ENCODE measurements around the gene UPP2. TPM values are rescaled to one million over a fixed set of nuclear protein-coding genes. Genes with fewer than 3 reads are reported as not detected.

The UPP2 gene
- total RNA-seq, 1 donor from 2014 or later, result not detected

DNA sequence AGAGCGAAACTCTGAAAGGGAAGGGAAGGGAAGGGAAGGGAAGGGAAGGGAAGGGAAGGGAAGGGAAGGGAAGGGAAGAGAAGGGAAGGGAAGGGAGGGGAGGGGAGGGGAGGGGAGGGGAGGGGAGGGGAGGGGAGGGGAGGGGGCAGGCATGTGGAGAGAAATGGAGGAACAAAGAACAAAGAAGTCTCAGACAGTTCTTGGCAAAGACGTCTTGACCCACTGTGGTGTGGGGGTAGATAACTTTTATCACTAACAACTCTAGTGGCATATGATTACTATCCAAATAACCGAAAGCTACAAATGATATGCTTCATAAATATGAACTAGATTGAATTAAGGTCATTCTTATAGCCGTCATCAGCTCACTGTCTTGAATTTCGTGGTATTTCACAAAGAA lies 3.2 kb downstream of the UPP2 start:
- DNase-seq (ENCODE audit: low read depth, low spot score), result no peak

- DNase-seq (ENCODE audit: low read depth, low spot score), result no peak
These were observed 11.3 kb downstream of the UPP2 start for GRCh38 chr2:158112992-158113391.

DNA sequence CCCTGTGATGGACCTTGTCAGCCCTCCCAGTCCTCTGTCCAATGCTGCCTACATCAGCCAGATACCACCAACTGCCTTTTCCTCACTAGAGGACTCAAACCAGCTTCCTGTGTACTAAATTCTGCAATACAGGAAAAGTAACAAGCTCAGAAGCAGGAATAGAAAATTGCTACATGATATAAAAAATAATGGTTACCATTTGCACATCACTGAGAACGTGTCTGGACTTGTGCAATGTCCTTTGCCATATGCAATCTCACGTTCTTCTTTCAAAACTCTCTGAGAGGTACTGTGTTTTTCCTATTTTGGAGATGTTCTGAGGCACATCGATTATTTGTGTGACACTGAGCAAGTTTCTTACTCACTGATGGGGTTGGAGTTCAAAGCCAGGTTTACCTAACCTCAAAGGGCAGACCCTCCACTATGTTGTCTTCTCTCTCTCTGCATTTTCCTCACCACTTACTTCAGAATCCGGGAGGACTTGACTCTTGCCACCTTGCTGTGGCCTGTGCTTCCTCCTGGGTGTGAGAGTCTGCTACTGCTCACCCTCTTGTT lies 12.1 kb downstream of the UPP2 start:
- no peak for DNase-seq (ENCODE audit: low read depth, low spot score)

DNA sequence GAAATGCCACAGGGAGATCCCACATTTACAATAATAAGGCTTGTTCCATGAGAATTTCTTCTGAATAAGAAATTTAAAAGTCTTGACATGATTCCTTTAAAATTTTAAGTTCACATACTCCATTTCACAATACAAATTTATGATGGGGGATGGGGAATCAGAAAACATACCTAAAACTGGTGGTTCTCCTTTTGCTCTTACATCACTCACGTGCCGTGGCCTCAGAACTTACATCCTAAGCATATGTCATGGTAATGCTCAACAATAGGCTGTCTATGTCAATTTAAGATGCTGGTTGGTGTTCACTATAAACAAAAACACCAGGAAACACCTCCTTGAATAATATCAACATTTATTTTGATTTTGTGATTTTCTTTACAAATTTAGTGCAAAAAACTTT lies 12.8 kb downstream of the UPP2 start:
- DNase-seq (ENCODE audit: low read depth, low spot score), result no peak

DNA sequence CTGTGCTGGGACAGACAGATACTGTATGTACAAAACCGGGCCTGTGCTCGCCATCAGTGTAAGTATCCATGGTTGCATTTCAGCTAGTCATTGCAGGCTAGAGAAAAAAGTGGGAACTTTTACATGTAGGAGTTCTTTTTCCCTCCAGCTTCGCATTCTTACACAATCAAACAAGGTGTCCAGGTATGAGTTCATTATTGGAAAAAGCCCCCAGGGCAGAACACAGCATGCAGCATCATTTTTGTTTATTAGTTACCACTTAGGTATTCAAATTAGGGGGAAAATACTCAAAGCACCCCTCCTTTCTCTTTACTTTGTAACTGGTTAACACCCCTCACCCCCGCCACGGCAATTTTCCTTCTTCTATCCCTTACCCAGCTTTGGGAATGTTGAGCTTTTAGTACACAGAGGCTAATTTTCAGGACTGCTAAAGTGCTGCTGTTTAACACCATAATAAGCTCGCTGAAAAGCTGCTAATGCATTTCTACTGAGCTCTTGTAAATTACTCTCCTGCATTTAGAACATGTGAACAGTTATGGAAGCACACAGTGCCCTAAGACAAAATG lies 13.6 kb downstream of the UPP2 start:
- no peak for DNase-seq (ENCODE audit: low read depth, low spot score)

GRCh38 chr2:158116936-158117335 lies 15.3 kb downstream of the UPP2 start:
- DNase-seq (ENCODE audit: low read depth, low spot score), result no peak

DNA sequence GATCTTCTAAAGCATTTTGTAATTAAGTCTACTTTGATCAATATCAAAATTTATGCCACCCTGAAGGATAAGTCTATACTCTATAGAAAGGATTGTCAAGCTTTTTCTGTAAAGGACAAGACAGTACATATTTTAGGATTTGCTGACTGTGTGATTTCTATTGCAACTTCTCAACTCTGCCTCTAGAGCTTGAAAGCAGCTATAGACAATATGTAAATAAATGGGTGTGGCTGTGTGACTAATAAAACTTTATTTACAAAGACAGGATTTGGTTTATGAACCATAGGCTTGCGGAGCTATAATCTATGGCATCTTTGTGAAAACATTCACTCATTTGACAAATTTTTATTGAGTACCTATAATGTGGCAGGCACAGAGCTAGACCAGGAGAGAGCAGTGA lies 18.4 kb downstream of the UPP2 start:
- no peak for DNase-seq (ENCODE audit: low read depth, low spot score)

GRCh38 chr2:158120664-158121641 lies 19.3 kb downstream of the UPP2 start:
- no peak for DNase-seq (ENCODE audit: low read depth, low spot score)

DNA sequence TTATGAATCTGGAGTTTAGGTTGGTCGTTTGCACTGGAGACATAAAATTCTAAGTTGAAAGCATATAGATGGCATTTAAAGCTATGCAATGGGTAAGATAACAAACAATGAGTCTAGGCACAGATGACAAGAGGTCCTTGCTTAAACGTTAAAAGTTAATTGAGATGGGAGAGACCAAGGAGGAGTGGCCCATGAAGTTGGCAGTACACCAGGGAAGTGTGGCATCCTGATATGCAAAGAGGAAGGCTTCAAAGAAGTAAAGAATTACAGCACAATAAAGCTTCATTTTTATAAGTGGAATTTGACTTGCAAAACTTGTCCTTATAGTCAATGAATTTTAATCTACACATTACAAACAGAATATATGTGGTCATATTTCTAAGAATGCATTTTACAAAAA lies 23.2 kb downstream of the UPP2 start:
- no peak for DNase-seq (ENCODE audit: low read depth, low spot score)

DNA sequence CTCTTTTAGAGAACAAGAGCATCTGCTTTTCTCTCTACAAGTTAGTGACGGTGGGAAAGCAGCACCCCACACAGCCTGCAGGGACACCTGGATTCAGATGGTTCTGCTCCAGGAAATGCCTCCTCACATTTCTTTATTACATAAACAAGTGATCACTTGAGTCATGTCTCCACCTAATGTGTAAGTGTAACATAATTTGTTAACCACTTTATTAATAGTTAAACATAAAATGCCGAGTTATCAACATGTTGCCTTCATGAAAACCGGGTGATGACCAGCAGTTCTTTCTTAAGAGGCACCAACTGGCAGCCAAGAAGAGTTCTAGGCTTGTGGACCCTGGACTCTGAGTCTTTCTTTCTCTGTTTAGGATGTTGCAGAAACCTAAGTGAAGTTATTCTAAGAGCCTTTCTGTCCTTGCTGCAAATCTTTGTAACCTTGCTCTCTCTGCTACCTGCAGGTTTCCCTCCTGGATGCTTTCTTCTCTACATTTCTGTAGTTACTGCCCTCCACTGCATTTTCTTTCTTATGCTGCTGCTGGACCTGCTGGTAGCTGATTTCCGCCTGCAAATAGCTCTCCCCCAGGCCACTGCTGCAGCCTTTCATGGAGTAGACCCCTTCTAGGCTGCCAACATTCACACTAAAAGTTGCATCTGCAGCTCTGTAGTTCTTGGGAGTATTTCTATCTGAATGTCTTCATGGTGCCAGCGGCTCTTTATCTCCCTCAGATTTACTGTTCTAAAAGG lies 24.3 kb downstream of the UPP2 start:
- no peak for DNase-seq (ENCODE audit: low read depth, low spot score)

DNA sequence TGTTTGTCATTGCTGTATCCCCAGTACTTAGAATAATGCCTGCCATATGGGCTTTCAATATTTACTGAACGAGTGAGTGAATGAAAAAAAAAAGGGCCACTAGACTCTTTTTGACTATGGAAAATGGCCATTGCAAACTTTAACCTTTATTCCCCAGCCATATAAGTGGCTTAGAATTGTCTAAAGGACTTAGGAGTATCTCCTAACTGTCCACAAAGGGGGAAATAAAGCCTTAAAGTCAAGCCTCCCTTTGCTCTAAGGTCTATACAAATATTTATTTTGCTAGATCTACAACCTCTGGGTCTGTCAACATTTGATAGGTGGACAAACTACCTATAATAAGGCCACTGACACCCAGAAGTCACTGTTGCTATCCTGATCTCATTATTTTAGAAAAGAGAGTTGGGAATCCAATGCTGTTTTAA lies 25.7 kb downstream of the UPP2 start:
- no peak for DNase-seq (ENCODE audit: low read depth, low spot score)

DNA sequence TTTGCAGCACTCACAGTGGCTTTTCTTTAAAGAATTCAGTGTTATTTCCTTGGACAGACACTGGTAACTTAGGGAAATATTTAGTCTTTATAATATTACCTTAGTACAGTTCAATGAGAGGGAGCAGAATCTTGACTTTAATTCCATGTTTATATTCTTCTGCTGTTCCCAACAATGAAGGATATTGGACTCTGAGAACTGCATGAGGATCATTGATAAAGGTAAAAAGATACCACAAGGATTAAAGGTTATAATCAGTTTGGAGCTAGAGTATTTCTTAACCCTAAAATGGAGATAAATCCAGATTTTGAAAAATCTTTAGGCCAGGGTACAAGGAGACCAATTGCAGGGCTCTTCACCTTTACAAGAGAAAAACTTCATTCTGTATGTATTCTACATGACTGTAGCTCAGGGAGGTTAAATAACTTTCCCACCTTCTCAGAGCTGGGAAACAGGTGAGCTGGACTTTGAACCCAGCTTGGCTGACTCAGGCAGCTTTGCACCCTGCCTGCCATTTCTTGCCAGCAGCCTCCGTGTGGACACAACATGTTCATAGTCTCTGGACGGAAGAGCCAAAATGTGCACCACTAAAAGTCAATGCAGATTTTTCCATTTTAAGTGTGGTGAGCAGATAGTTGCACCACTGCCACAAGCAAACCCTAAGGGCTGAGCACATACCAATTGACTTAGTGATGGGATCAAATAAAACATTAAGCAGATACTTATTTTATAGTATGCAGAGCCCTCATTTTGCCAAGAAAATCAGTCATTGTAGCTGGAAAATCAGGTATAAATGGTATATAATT lies 26.7 kb downstream of the UPP2 start:
- DNase-seq (ENCODE audit: low read depth, low spot score), result no peak

DNA sequence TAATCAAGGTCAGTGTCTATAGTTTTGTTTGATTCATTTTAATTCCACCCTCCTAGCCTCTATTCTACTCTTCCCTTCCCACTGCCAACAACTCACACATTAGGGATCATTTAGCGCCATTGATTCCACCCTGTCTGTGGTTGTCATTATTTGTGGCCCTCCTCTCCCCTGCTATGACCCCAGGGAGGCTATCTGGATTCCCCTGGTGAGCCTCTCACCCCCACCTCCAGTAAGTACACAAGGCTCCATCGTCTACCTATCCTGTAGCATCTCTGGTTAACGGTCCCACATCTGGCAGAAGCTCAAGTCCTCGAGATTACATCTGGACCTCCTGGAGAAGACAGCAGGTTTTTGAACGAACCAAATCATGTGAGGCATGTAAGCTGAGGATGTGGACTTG lies 27.4 kb downstream of the UPP2 start:
- no peak for DNase-seq (ENCODE audit: low read depth, low spot score)

DNA sequence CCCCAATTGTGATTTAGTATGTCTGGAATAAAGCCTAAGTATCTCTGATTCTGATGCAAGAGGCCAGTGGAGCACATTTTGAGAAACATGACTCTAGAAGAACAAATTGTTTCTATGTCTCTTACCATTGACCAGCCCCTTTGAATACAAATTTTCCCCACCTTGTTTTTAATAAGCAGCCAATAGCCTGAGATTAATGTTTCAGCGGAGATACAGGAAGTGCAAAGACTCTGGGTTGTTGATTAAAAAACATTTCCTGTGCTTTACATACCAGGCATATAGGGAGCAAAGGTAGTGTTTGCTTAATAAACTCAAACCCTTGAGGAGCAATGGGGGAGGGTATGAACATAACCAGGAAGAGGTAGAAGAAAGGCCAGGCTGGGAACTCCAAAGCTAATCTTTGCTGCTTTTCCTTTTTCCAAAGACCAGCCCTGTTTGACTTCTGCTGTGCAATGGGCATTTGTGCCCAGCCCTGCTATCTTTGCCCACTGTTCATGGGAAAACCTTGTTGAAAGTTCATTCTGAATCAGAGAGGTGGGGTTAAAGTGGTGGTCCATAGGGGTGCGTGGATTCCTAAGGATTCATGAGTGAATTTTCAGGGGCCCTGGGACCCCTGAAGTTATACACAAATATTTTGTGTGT lies 29.3 kb downstream of the UPP2 start:
- no peak for DNase-seq (ENCODE audit: low read depth, low spot score)

DNA sequence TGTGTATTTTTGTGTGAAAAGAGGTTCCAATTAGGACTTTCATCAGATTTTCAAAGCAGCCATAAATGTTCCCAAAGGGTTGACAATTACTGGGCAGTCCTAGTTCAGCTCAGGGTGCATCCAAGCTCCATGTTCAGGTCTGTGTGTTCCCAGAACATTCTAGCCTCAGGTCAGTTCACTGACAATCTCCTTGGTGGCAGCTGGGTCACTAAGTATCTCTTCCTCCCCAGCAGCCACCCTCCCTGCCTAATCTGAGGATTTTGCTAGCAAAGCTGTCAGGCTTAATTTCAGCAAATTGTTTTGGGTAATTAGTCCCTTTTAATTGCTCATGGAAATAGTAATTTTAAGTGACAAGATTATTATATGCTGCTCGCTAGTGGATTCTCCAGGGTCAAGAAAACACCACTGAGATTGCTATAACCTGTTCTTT lies 29.8 kb downstream of the UPP2 start:
- DNase-seq (ENCODE audit: low read depth, low spot score), result no peak

DNA sequence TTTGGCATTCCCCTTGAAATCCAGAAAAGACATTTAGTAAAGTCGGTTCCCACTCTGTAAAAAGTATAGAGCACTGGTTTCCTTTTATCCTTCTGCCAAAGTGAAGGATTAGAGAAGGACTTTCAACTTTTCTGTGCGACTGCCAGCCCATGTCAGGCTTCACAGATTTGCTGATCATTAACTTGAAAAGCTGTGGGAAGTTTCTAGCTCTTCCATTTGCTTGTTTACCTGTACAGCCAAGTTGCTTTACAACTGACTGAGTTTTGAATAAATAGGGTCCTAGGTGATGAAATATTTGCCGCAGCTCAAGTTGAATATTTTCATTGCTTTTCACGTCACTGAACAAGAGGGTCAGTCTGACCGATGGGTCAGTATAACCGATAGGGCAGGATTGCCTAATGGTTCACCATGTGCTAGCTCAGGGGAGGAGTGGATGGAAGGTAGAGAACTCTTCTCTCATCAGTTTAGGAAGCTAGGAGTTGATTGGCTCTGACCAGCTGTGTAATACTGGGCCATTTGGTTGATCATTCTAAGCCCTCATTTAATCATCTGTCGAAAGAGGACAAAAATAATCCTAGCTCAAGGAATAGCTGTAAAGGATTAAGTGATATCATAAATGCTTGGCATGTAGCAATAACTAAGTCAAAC lies 30.4 kb downstream of the UPP2 start:
- DNase-seq (ENCODE audit: low read depth, low spot score), result no peak

DNA sequence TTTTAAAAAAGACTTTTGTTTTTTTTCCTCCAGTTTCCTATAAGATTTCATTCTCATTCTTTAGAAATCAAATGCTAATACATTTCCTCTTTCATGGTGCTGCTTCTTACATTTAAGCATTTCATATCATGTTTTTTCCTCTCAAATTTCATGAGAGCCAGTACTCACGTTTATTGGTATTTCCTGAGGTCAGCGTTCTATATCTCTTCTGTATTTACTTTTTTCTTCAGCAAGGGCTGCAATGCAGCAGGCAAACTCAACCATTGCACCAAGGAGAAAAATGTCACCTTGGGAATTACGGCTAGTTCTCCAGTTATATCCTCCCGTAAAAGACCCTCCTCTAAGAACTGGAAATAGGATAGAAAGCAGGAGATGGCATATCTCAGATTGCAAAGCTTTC lies 32.4 kb downstream of the UPP2 start:
- DNase-seq (ENCODE audit: low read depth, low spot score), result no peak

GRCh38 chr2:158134655-158135054 lies 33.0 kb downstream of the UPP2 start:
- DNase-seq (ENCODE audit: low read depth, low spot score), result no peak

GRCh38 chr2:158135096-158135495 lies 33.4 kb downstream of the UPP2 start:
- DNase-seq (ENCODE audit: low read depth, low spot score), result no peak

- no peak for DNase-seq (ENCODE audit: low read depth, low spot score)
These were observed 36.6 kb downstream of the UPP2 start for GRCh38 chr2:158138255-158138654.
